Measurements from ENCODE around the gene GAPVD1. TPM values are rescaled to one million over a fixed set of nuclear protein-coding genes. Genes with fewer than 3 reads are reported as not detected.

The GAPVD1 gene
- total RNA-seq, 1 experiment from 2014 or later, result 33.3 TPM

- TF ChIP-seq CTCF (IDR thresholded peaks at IDR 0.05) (no peak), ZNF425 (CRISPR knock-in tag; conservative IDR thresholded peaks at IDR 0.05) (no peak), ZNF671 (CRISPR knock-in tag; IDR thresholded peaks at IDR 0.05) (no peak), ZNF423 (CRISPR knock-in tag; IDR thresholded peaks at IDR 0.05) (no peak), ARID4B (CRISPR knock-in tag; IDR thresholded peaks at IDR 0.05; ENCODE audit: borderline replicate concordance) (no peak), RELA (CRISPR knock-in tag; IDR thresholded peaks at IDR 0.05; ENCODE audit: borderline replicate concordance) (no peak)
- TF ChIP-seq, protein P1, sequence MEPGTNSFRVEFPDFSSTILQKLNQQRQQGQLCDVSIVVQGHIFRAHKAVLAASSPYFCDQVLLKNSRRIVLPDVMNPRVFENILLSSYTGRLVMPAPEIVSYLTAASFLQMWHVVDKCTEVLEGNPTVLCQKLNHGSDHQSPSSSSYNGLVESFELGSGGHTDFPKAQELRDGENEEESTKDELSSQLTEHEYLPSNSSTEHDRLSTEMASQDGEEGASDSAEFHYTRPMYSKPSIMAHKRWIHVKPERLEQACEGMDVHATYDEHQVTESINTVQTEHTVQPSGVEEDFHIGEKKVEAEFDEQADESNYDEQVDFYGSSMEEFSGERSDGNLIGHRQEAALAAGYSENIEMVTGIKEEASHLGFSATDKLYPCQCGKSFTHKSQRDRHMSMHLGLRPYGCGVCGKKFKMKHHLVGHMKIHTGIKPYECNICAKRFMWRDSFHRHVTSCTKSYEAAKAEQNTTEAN (CRISPR knock-in tag; IDR thresholded peaks at IDR 0.05), result no peak
Observed at GRCh38 chr9:125413579-125413978, 152.0 kb downstream of the GAPVD1 start (continued).

DNA sequence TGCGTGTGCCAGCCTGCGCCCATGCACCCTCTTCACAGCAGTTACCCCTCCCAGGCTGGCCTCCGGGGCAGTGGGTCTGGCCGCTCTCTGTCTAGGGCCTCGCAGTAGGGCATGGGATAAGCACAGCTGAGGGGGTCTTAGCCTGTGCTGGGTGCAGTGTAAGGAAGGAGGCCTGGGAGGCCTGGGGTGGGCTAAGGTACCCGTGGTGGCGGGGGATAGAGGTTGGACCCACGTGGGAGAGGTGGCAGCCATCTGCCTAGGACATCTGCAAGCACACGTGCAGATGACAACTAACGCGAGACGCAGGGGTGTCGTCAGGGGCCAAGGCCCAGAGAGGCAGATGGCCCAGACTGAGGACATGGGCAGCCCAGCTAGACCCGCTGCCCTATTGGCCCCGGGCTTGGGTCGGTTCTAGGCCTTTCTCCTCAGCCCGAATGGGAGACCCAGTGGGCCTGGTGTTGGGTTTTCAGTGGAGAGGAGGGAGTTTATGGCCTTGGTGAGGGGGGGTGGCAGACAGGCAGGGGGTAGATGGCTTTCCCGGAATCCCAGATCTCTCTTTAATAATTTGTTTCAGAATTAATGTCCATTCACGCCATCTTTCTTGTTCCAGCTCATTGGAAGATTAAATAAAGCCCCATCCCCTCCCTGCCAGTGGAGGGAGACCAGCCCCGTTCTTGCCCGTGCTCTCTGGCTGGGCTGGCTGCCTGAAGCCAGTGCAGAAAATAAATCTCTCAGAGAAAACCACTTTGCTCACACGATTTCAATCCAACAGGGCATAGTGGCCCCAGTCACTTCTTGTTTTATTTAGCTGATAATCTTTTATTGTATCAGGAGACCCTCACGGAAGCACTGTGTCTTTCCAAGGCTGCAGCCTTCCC lies 154.2 kb downstream of the GAPVD1 start:
- POLR2A ChIA-PET, result no interaction called here
- Mint-ChIP-seq H3K27ac (no peak overlapping the region), H3K4me1 (no peaks in the 10 kb centered on the region), H3K36me3 (no peaks in the 10 kb centered on the region), H3K9me3 (no peaks in the 10 kb centered on the region), H3K4me3 (no peak overlapping the region), H3K27me3 (ENCODE audit: low read depth) (peaks cover 3% of the 10 kb centered on the region; the same call in 1 of the 2 replicates)
- no peak for ATAC-seq
- CTCF ChIA-PET, result no interaction called here
- DNase-seq (ENCODE audit: low spot score), result no peak
- TF ChIP-seq IRF1 (CRISPR knock-in tag; IDR thresholded peaks at IDR 0.05), result no peak
- TF ChIP-seq MYBL2 (CRISPR knock-in tag; IDR thresholded peaks at IDR 0.05), result no peak
- TF ChIP-seq, protein P2, sequence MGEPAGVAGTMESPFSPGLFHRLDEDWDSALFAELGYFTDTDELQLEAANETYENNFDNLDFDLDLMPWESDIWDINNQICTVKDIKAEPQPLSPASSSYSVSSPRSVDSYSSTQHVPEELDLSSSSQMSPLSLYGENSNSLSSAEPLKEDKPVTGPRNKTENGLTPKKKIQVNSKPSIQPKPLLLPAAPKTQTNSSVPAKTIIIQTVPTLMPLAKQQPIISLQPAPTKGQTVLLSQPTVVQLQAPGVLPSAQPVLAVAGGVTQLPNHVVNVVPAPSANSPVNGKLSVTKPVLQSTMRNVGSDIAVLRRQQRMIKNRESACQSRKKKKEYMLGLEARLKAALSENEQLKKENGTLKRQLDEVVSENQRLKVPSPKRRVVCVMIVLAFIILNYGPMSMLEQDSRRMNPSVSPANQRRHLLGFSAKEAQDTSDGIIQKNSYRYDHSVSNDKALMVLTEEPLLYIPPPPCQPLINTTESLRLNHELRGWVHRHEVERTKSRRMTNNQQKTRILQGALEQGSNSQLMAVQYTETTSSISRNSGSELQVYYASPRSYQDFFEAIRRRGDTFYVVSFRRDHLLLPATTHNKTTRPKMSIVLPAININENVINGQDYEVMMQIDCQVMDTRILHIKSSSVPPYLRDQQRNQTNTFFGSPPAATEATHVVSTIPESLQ (CRISPR knock-in tag; IDR thresholded peaks at IDR 0.05), result no peak
- no peak for TF ChIP-seq GABPB1 (CRISPR knock-in tag; IDR thresholded peaks at IDR 0.05)
- TF ChIP-seq, protein P3, sequence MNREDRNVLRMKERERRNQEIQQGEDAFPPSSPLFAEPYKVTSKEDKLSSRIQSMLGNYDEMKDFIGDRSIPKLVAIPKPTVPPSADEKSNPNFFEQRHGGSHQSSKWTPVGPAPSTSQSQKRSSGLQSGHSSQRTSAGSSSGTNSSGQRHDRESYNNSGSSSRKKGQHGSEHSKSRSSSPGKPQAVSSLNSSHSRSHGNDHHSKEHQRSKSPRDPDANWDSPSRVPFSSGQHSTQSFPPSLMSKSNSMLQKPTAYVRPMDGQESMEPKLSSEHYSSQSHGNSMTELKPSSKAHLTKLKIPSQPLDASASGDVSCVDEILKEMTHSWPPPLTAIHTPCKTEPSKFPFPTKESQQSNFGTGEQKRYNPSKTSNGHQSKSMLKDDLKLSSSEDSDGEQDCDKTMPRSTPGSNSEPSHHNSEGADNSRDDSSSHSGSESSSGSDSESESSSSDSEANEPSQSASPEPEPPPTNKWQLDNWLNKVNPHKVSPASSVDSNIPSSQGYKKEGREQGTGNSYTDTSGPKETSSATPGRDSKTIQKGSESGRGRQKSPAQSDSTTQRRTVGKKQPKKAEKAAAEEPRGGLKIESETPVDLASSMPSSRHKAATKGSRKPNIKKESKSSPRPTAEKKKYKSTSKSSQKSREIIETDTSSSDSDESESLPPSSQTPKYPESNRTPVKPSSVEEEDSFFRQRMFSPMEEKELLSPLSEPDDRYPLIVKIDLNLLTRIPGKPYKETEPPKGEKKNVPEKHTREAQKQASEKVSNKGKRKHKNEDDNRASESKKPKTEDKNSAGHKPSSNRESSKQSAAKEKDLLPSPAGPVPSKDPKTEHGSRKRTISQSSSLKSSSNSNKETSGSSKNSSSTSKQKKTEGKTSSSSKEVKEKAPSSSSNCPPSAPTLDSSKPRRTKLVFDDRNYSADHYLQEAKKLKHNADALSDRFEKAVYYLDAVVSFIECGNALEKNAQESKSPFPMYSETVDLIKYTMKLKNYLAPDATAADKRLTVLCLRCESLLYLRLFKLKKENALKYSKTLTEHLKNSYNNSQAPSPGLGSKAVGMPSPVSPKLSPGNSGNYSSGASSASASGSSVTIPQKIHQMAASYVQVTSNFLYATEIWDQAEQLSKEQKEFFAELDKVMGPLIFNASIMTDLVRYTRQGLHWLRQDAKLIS (CRISPR knock-in tag; IDR thresholded peaks at IDR 0.05; ENCODE audit: borderline replicate concordance), result no peak
- TF ChIP-seq GTF2I (CRISPR knock-in tag; conservative IDR thresholded peaks at IDR 0.05), result no peak
- TF ChIP-seq SP1 (CRISPR knock-in tag; conservative IDR thresholded peaks at IDR 0.05), result no peak
- TF ChIP-seq, protein P4, sequence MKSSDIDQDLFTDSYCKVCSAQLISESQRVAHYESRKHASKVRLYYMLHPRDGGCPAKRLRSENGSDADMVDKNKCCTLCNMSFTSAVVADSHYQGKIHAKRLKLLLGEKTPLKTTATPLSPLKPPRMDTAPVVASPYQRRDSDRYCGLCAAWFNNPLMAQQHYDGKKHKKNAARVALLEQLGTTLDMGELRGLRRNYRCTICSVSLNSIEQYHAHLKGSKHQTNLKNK (CRISPR knock-in tag; IDR thresholded peaks at IDR 0.05), result no peak
- no peak for TF ChIP-seq PRRX2 (CRISPR knock-in tag; IDR thresholded peaks at IDR 0.05)
